ENCODE measurements around the gene FAM168A.

Gene FAM168A

DNA sequence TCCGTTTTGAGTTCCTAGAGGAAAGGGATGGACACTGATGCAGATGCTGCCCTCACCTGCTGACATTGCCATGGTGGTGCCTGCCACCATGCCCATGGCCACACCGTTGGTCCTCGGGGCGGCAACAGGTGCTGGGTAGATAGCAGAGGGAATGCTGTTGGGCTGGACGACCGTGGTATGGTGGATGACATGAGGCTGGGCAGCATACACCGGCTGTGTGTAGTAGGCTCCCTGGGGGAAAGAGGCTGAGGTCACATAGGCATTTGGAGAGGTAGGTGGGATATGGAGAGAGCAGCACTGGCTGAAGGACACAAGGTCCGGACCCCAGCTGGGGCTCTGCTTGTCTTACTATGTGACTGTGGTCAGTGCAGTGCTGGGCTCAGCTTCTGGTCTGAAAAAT is 188.5 kb downstream of the FAM168A start:
- no peak for DNase-seq (ENCODE audit: low read depth)
- H3K4me3 ChIP-seq (ENCODE audit: low read depth, low read length) = no peak overlapping the region
- TF ChIP-seq POLR2A (IDR thresholded peaks at IDR 0.05; ENCODE audit: extremely low read depth, insufficient read length) (no peak), MYC (IDR thresholded peaks at IDR 0.05; ENCODE audit: low read depth, low read length) (no peak)
- TF ChIP-seq, protein P1, sequence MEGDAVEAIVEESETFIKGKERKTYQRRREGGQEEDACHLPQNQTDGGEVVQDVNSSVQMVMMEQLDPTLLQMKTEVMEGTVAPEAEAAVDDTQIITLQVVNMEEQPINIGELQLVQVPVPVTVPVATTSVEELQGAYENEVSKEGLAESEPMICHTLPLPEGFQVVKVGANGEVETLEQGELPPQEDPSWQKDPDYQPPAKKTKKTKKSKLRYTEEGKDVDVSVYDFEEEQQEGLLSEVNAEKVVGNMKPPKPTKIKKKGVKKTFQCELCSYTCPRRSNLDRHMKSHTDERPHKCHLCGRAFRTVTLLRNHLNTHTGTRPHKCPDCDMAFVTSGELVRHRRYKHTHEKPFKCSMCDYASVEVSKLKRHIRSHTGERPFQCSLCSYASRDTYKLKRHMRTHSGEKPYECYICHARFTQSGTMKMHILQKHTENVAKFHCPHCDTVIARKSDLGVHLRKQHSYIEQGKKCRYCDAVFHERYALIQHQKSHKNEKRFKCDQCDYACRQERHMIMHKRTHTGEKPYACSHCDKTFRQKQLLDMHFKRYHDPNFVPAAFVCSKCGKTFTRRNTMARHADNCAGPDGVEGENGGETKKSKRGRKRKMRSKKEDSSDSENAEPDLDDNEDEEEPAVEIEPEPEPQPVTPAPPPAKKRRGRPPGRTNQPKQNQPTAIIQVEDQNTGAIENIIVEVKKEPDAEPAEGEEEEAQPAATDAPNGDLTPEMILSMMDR (IDR thresholded peaks at IDR 0.05; ENCODE audit: low read depth, low read length) = no peak
- TF ChIP-seq, protein P2, sequence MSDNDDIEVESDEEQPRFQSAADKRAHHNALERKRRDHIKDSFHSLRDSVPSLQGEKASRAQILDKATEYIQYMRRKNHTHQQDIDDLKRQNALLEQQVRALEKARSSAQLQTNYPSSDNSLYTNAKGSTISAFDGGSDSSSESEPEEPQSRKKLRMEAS (IDR thresholded peaks at IDR 0.05; ENCODE audit: low read depth, low read length) = no peak

DNA sequence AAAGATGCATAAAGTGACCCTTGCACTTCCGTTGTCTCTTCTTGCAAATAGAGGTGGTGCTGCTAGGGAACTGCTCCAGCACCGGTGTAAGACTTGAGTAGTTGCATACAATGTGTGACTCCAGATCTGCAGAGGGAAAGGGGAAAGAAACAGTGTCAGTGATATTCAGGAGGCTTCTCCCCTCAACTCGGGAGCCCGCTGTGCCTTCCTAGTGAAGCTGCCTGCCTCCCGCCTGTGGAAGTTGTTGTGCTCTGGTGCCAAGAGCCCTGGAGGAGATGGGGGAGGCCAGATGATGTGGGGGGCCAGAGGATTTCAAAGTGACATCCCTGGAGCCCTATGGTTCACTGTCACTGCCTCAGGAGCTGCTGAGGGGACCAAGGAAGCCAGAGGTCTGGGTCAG is 191.3 kb downstream of the FAM168A start:
- no peak overlapping the region for H3K4me3 ChIP-seq (ENCODE audit: low read depth, low read length)
- TF ChIP-seq, protein P1 (IDR thresholded peaks at IDR 0.05; ENCODE audit: low read depth, low read length) = no peak
- TF ChIP-seq, protein P2 (IDR thresholded peaks at IDR 0.05; ENCODE audit: low read depth, low read length) = no peak
- TF ChIP-seq MYC (IDR thresholded peaks at IDR 0.05; ENCODE audit: low read depth, low read length) = no peak
- TF ChIP-seq POLR2A (IDR thresholded peaks at IDR 0.05; ENCODE audit: extremely low read depth, insufficient read length) = no peak
- no peak for DNase-seq (ENCODE audit: low read depth)

DNA sequence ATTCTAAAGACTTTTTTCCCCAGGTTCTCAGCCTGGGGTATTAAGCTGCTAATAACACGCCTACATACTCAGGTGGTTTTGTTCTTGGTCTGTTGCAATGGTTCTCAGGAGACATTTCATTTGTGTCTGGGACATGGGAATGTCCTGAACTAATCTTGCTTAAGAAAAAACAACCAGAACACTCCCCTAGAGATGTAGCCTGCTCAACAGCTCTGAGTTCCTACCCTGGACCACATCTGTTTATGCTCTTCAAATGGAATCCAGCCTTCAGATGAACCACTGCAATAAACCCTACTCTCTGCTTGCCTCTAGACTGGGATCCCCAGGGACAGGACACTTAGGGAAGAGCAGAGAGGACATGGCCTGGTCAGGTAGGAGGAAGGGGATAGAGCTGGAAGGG is 191.8 kb downstream of the FAM168A start:
- no peak overlapping the region for H3K4me3 ChIP-seq (ENCODE audit: low read depth, low read length)
- TF ChIP-seq MYC (IDR thresholded peaks at IDR 0.05; ENCODE audit: low read depth, low read length) = no peak
- TF ChIP-seq, protein P2 (IDR thresholded peaks at IDR 0.05; ENCODE audit: low read depth, low read length) = no peak
- TF ChIP-seq, protein P1 (IDR thresholded peaks at IDR 0.05; ENCODE audit: low read depth, low read length) = no peak
- TF ChIP-seq POLR2A (IDR thresholded peaks at IDR 0.05; ENCODE audit: extremely low read depth, insufficient read length) = no peak
- DNase-seq (ENCODE audit: low read depth) = no peak

DNA sequence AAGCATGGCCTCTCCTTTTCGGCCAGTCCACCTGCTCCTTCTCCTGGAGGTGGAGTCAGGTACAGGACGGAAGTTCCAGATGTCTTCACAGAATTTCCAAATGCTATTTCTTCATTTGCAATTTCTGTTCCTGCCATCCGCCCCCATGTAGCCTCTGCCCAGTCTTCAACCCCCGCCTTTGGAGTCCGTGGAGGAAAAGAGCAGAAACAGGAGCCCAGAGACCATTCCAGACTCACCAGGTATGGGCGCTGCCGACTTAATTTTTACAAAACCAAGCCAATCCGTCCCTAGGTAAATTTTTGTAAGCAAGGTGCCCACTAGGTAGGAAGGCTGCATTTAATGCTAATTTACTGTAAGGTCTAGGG is 192.8 kb downstream of the FAM168A start:
- H3K4me3 ChIP-seq (ENCODE audit: low read depth, low read length) = no peak overlapping the region
- TF ChIP-seq POLR2A (IDR thresholded peaks at IDR 0.05; ENCODE audit: extremely low read depth, insufficient read length) (no peak), MYC (IDR thresholded peaks at IDR 0.05; ENCODE audit: low read depth, low read length) (no peak)
- TF ChIP-seq, protein P1 (IDR thresholded peaks at IDR 0.05; ENCODE audit: low read depth, low read length) = no peak
- TF ChIP-seq, protein P2 (IDR thresholded peaks at IDR 0.05; ENCODE audit: low read depth, low read length) = no peak
- DNase-seq (ENCODE audit: low read depth) = no peak

DNA sequence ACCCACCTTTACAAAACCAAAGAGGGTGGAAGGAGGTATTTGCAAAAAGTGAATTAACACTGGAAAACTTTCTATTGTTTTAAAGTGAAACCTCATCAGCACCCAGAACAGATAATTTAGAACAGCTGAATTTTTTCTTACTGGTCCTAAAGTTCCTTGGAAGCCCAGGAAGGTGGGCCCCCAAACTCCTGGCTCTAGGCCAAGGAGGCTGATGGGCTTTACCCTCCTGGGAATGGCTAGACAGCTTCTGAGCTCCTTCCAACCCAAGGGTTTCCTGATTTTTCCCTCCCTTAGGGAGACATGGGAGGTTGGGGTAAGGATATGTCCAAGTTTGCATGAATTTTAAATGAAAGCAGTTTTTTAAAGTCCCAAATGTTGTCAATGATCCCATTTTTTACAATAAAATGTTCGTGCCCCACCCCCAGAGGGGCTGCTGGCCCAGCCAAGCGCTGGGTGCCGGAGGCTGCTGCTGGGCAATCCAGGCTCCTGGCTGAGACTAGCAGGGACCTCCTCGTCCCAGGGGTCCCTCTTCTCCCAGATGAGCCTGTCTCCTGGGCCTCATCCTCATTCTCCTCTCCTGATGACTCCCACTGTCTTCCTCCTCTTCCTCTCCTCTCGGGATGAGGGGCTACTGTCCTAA is 193.3 kb downstream of the FAM168A start:
- DNase-seq (ENCODE audit: low read depth) = no peak
- no peak for TF ChIP-seq POLR2A (IDR thresholded peaks at IDR 0.05; ENCODE audit: extremely low read depth, insufficient read length)
- TF ChIP-seq, protein P1 (IDR thresholded peaks at IDR 0.05; ENCODE audit: low read depth, low read length) = no peak
- TF ChIP-seq, protein P2 (IDR thresholded peaks at IDR 0.05; ENCODE audit: low read depth, low read length) = no peak
- TF ChIP-seq MYC (IDR thresholded peaks at IDR 0.05; ENCODE audit: low read depth, low read length) = no peak
- no peak overlapping the region for H3K4me3 ChIP-seq (ENCODE audit: low read depth, low read length)
